ENCODE results near the gene RC3H2.
"Not testable (repeated sequence)": the region's sequence is repeated elsewhere in the genome, so short reads cannot be mapped to it uniquely, and the experiment has no call there.

Gene RC3H2

DNA sequence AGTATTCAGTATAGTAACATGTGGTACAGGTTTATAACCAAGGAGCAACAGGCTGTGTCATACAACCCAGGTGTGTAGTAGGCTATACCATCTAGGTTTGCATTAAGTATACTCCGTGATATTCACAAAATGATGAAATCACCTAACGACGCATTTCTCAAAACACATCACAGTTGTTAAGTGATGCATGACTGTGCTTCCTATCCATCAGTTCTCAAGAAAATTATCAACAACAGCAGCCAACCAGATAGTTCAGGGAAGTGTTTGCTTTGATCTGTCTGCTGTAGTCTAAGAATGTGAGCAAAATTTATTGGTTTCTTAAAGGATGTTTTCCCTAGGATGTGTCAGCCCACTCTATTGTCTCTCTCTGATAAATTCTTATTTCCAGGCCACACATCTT is 18.8 kb upstream of the RC3H2 start:
- no peak for DNase-seq

DNA sequence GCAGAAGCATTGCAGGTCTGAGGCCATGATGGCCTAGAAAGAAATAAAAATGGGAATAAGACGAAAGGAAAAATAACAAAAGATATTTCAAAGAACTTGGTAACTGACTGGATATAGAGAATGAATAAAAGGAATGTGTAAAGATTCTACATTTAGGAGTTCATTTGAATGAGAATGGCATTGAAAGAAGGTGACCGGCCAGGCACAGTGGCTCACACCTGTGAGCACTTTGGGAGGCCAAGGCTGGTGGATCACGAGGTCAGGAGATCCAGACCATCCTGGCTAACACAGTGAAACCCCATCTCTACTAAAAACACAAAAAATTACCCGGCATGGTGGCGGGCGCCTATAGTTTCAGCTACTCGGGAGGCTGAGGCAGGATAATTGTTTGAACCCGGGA is 17.6 kb upstream of the RC3H2 start:
- no peak for DNase-seq

DNA sequence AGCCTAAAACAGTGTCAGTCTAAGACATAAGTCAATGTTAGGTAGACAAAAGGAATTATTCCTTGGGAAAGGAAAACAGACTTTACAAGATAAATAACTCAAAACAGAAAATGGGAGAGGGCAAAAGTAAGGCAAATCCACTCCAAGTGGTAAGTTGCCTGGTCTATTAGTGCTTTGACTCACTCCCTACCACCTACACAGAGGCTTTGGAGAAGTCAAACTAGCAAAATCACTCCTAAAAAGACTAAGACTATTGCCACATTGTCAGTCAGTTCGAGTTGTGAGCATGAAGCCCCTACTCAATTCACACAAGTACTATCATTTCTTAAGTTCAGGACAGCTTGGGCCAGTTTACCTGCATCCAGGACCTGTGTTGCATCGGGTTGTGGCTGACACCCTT is 13.2 kb upstream of the RC3H2 start:
- no peak for DNase-seq

DNA sequence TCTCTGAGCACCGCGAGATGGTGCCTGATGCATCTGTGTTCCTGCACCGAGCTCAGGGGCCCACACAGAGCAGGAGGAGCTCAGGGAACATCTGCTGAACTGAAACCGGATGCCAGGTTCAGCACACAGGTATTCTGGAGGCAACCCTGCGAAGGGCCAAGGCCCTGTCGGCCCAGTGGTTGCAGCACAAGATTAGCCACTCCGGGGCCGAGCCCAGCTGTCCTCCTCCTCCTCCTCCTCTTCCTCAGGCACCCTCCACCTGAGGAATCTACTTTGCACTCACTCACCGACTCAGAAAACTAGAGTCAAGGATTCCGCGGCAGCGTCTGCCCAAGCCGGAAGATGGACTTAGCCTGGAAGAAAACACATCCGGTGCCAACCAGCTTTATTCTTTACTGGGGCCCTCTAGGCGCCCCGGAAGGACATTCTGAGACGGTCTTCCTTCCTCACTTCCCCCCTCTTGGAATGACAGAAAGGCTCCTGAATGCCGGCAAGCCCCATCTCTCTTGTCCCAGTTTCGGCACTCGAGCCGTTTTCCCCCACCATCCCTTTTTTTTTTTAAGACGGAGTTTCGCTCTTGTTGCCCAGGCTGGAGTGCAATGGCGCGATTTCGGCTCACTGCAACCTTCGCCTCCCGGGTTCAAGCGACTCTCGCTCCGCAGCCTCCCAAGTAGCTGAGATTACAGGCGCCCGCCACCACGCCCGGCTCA is 8.0 kb upstream of the RC3H2 start, which contains the start of gene ZBTB6:
TSS of gene ZBTB6 (minus strand) at position 360 of the 710 bp plus-strand sequence. CDS start 1,251 bp downstream, outside the sequence.
- peak; percentile 71 for DNase-seq

DNA sequence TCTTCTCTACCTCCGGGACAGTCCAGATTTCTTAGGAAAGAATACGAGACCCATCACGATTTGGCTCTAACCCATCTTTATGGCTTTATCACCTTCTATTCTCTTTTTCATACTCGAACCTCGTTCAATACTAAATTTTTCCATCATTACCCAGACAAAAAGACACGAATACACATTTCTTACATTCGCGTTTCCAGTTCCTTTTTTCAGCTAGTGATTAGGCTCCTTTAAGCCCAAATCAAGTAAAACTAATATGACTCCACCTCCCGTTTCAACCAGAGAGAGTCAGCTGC is 7.5 kb upstream of the RC3H2 start:
- no peak for DNase-seq

DNA sequence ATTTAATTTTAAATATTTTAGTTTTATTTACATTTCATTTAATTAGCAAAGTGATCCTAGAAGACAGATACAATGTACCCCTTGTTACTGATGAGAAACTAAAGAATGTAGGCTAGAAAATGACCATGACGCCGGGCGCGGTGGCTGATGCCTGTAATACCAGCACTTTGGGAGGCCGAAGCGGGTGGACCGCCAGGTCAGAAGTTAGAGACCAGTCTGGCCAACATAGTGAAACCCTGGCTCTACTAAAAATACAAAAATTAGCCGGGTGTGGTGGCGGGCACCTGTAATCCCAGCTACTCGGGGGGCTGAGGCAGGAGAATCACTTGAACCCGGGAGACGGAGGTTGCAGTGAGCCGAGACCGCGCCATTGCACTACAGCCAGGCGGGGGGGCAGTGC is 963 bp upstream of the RC3H2 start:
- not testable (repeated sequence) for DNase-seq

DNA sequence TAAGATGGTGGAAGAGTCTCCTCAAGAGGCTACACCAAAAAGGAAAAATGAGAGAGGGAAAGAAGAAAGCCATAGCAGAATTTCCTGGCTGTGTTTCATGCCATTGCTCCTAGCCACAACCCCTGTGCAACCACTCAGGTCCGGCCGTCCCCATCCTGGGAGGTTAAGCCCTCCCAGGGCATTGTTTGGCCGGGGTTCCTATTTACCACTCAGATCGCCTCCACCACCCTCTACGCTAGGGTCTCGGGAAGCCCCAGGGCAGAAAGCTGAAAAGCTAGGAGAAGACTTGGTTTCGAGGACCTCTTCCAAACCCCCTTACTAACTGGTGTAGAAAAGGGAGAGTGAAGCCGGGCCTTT is 715 bp downstream of the RC3H2 start:
- DNase-seq: peak; percentile 23

DNA sequence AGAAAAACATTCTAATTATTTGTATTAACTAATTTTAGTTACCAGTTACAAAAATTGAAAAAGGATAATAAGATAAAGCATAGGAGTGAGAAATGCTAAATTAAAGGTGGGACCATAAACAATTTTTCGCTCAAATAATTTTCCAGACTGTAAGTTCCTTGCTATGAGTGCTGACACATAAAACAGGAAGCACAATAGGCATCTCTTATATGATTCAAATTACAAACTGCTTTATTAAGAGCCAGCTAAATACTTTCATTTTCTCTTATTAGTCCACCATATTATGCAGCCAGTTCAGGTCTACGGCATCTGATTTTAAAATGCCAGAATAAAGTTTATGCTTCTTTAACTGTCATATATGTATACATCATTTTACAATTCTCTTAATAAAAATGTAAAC is 4.4 kb downstream of the RC3H2 start:
- DNase-seq: no peak

DNA sequence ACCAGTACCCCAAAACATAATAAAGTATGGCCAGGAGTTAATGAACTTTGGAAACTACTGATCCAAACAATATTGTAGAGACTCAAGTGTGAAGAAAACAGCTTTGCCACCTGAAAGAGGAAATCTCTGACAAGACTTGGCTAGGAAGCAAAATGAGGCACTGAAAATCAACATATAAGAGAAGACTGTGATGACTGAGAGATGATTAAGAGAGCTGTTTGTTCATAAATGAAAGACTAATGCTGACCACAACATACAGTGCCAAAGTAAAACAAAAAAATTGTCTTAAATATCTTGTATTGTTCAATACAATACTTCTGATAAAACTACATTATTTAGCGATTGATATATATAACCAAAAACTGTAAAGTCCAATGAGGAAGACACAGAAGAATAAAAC is 7.2 kb downstream of the RC3H2 start:
- no peak for DNase-seq

DNA sequence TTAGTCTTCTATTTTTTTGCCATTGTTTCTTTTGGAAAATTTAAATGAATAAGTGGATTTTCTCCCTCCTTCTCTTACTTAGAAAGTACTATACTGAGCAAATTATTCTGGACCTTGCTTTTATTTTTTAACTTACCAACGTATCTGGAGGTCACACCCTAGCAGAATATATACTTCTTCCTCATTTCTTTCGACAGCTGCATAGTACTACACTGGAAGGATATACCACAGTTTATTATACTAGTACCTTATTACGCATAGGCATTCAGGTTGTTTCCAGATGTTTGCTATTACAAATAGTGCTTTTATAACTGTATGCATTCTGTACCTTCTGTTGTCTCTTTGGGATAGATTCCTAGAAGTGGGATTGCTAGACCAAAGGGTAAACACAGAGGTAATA is 16.7 kb downstream of the RC3H2 start:
- DNase-seq: no peak

DNA sequence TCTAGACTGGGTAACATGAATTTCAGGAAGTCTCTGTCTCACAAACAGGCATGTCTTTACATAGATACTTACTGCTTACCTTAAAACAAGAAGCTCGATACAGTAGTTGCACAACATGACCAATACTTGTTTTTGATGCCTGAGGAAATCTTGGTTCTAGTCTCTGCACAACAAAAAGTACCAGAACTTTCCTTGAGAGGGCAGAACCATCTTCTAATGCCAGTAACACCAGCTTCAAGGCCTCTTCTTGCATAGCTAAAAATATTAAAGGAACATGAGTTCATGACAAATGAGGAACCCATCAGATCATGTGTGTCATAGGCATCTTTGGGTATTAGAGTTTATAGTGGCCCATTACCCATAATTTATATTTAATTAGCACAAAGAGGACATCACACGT is 22.0 kb downstream of the RC3H2 start:
- no peak for DNase-seq

DNA sequence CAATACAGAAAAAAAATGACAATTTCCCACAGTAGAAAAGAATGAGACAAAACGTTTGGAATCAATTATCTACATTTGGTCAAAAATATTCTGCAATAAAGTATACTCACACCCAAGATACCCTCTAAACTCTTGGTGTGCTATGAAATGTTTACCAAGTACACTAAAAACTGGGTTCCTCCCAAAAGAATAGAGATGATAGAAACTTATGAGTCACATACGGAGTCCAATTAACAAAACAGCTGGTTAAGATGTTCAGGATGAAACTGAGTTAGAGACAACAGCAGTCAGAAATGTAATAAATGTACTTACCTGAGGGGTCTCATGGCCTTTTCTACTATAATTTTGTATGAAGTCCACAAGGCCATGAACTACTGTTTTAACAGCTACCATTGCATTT is 25.7 kb downstream of the RC3H2 start:
- no peak for DNase-seq

DNA sequence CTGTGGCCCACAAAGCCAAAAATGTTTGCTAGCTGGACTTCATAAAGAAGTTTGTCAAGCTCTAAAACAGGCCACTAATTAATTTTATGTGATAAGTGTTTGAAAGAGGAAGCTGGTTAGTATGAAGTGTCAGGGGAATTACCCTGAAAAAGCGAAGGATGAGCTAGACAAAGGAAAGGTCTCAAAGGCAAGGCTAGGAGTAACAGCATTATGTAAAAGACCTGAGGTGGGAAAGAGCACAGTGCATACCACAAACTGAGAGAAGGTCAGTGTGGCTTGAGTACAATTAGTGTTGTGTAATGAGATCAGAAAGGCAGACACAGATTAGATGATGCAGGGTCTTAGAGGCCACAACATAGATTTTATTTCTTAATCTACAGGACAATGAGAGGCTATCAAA is 29.6 kb downstream of the RC3H2 start:
- DNase-seq: no peak

DNA sequence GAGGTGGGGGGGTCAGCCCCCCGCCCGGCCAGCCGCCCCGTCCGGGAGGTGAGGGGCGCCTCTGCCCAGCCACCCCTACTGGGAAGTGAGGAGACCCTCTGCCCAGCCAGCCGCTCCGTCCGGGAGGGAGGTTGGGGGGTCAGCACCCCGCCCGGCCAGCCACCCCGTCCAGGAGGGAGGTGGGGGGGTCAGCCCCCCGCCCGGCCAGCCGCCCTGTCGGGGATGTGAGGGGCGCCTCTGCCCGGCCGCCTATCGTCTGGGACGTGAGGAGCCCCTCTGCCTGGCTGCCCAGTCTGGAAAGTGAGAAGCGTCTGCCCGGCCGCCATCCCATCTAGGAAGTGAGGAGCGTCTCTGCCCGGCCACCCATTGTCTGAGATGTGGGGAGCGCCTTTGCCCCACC is 37.9 kb downstream of the RC3H2 start:
- DNase-seq: not testable (repeated sequence)

DNA sequence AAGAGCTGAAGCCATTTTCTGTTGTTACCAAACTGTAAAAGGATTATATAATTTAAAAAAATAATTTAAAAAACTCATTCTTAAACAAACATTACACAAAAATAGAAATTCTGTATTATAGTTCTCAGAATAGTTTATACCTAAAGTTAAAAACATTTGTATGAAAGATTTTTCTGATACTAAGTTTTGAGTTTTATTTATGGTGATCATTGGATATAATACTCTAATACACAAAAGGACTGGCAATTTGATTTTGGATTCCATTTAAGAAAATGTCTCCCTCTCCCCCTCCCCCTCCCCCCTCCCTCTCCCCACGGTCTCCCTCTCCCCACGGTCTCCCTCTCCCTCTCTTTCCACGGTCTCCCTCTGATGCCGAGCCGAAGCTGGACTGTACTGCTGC is 39.1 kb downstream of the RC3H2 start:
- DNase-seq: no peak

DNA sequence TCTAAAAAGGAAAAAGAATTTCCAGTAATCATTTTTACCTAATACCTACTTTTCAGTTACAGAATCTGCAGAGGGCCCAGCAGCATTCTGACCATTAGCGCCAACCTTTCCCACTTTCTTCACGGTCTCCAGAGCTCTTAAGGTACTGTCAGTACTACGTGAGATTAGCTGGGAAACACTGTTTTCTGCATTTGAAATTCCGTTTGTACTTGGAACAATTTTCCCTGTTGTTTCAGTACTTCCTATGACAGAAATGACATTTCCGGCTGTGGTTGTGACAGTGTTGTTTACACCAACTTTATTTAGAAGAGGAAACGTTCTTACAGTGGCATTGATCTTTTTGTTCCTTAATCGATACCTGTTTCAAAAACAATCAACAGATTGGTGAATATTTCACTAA is 39.9 kb downstream of the RC3H2 start:
- no peak for DNase-seq

DNA sequence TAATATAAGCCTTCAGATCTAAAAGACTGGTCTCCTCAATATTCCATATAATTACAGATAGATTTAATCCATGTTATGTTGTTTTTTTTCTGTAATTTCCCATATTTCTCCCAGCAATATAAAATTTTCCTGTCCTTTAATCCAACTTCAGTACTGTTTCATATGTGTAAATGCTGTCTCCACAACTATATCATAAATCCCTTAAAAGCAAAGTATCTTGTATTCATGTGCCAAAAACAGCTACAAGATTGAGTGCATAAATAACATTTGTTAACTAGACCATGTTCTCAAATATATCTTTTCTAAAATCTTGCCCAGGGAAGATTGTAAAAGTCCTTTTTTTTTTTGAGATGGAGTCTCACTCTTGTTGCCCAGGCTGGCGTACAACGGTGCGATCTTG is 41.8 kb downstream of the RC3H2 start:
- DNase-seq: no peak

DNA sequence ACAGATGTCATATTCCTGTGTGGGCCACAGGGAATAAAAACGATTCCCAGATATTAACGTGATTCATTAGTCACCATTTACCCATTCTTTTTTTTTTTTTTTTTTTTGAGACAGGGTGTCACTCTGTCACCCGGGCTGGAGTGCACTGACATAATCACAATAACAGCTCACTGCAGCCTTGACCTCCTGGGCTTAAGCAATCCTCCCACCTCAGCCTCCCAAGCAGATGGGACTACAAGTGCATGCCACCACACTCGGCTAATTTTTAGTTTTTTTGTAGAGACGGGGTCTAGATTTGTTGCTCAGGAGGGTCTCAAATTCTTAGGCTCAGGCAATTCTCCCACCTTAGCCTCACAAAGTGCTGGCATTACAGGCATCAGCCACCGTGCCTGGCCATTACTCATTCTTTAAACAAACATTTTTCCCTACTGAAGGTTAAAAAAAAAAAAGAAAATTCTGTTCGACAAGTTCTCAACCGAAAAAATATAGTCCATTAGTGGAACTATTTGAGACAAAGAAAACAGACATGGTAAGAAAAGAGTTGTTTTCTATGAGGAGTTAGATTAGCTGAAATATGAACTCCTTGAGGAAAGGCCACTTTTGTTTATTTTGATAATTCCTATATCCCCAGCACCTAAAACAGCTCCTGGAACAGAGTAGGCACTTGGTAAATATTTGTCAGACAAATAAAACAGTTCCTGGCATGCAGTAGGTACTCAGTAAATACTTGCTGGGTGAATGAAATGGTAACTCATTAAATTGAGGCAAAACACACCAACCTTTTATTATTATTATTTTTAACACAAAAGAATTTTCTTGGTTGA is 44.6 kb downstream of the RC3H2 start:
- DNase-seq: no peak

DNA sequence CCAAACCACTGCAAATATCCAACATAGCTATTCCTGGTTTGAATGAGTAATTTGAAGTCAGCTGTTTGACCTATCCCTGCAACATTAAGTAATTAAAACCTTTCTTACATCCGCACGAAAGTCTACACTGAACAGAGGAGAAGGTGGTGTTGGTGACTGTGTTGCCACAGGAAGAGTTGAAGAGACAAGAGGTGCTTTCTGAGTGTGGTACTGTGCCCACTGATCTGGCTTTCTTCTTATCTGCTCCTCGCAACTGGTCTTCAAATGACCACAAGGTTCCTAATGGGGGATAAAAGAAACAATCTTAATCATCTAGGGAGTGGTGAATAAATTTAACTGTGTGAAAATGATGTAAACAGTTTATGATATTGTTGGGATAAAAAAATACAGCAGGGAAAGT is 47.3 kb downstream of the RC3H2 start:
- DNase-seq: no peak

DNA sequence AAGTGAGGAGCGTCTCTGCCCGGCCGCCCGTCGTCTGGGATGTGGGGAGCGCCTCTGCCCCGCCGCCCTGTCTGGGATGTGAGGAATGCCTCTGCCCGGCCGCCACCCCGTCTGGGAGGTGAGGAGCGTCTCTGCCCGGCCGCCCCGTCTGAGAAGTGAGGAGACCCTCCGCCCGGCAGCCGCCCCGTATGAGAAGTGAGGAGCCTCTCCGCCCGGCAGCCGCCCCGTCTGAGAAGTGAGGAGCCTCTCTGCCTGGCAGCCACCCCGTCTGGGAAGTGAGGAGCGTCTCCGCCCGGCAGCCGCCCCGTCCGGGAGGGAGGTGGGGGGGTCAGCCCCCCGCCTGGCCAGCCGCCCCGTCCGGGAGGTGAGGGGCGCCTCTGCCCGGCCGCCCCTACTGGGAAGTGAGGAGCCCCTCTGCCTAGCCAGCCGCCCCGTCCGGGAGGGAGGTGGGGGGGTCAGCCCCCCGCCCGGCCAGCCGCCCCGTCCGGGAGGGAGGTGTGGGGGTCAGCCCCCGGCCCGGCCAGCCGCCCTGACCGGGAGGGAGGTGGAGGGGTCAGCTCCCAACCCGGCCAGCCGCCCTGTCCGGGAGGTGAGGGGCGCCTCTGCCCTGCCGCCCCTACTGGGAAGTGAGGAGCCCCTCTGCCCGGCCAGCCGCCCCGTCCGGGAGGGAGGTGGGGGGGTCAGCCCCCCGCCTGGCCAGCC is 52.9 kb downstream of the RC3H2 start:
- DNase-seq: not testable (repeated sequence)

DNA sequence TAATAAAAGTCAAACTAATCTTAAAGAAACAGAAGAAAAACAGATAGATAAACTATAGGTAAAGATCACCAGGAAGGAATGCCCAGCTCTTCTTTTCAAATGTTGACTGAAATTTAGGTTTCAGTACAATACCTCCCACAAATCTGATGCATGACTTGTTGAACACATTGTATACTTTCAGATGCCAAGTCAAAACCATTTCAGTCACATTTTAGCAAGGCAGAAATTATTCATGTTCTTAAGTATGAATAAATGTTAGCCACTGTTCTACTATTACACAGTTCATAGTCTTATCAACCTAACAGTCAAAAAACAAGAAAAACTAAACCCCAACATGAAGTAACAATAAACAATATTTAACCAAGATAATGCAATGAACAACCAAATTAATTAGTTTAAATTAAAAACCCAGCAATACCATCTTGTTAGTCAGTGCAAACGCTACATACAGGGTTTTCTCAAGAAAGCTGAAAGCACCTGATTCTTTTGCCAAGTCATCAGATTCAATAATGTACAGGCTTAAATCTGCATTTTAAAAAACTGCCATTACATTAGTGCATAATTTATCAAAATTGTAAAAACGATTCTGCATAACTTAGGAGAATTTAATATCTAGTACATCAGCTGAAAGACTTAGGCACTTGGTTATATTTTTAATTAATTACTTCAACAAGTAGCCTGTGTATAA is 56.8 kb downstream of the RC3H2 start:
- no peak for DNase-seq

DNA sequence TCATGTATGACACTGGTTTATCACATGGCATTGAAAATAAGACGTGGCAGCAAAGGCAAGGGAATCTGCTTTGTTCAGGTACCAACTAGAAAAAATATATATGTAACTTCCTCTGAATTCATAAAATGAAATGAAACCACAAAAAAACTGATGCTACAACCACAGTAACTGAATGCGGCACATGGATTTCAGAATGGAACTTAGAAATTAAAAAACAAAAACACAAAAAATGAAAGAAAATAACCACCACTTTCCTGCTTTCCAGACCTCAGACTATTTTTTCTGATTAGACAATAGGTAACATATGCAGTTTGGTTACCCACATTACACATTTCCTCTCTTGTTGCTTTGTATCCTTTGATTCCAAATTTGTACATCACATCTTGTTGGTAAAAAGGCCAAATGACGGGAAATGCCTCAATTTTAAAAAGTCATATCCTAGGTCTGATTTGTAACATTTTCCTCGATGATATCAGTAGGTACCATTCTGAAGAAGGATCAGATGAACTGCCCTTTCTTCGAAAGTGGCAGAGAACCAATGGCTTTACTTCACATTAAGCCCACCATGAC is 58.7 kb downstream of the RC3H2 start:
- DNase-seq: no peak

DNA sequence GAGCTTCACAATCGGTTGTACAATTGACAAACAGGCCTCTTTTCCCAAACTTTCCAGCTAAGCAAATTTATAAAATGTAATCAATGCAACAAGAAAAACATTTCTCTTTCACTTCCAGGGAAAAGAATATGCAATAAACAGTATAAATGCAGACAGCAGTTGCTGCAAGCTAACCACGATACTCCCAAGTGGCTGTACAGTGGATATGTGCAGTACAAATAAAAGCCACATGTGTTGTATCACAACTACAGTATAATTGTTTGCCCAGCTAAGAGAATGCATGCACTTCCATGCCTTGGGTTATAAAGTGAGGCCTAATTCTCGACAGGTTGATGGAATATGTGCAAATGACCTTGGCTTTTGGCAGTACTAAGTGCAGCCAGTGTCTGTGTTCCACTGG is 60.0 kb downstream of the RC3H2 start:
- no peak for DNase-seq
